Aorta (tissue), 5 donors: ENCODE data around the gene PLA2G4D. TPM values are rescaled to one million over a fixed set of nuclear protein-coding genes. Genes with fewer than 3 reads are reported as not detected.

Experiments
- ATAC-seq: fragments of 200-7000 bp; cut with Tn5 transposase; one replicate; pipeline ENCODE4 v1.9.1; 2022; ENCODE audit warnings: moderate library complexity; ENCODE audit not compliant: low FRiP score
- DNase-seq, 2 donors: peaks; one replicate each; pipeline ENCODE4 v3.0.0-alpha.2; 2020
- H3K27ac ChIP-seq, 2 donors: one replicate each; pipeline ENCODE4 v1.5.1; 2013; ENCODE audit warnings: low read length in 2 of 2, mild to moderate bottlenecking in 2 of 2, moderate library complexity in 2 of 2, control low read depth in 1 of 2, inconsistent platforms in 1 of 2, low read depth in 1 of 2
- H3K27me3 ChIP-seq, 2 donors: one replicate each; pipeline ENCODE4 v1.6.1; 2013; ENCODE audit warnings: control low read depth in 1 of 2, low read length in 1 of 2, mild to moderate bottlenecking in 1 of 2, moderate library complexity in 1 of 2; ENCODE audit not compliant: insufficient read depth in 2 of 2, control insufficient read depth in 1 of 2
- H3K36me3 ChIP-seq, 2 donors: one replicate each; pipeline ENCODE4 v1.6.1; 2013; ENCODE audit warnings: control low read depth in 1 of 2, low read length in 1 of 2, mild to moderate bottlenecking in 1 of 2; ENCODE audit not compliant: insufficient read depth in 2 of 2, control insufficient read depth in 1 of 2
- H3K4me1 ChIP-seq, 2 donors: one replicate each; pipeline ENCODE4 v1.6.1; 2013; ENCODE audit warnings: low read length in 2 of 2, control low read depth in 1 of 2, mild to moderate bottlenecking in 1 of 2, moderate library complexity in 1 of 2; ENCODE audit not compliant: insufficient read depth in 2 of 2, control insufficient read depth in 1 of 2
- H3K4me3 ChIP-seq, 2 donors: one replicate each; pipeline ENCODE4 v1.5.1; 2013; ENCODE audit warnings: low read length in 2 of 2, control low read depth in 1 of 2, mild to moderate bottlenecking in 1 of 2
- H3K9me3 ChIP-seq: one replicate; pipeline ENCODE4 v1.6.1; 2013; ENCODE audit warnings: mild to moderate bottlenecking, low read length; ENCODE audit not compliant: control insufficient read depth
- WGBS, 2 donors: extraction: QIAGEN DNeasy Blood & Tissue Kit; methylation state at CpG; one replicate each; pipeline ENCODE4 v1.1.7; 2013; 5-methylcytosine and 5-hydroxymethylcytosine counted together
- intact Hi-C, 2 donors: fragments of 100-400 bp; cut with DNase I; formaldehyde crosslinking; loops; one replicate each; pipeline versions ENCODE4 v1.14.2 to v1.15.0; 2022
- polyA plus RNA-seq, 2 donors: library from polyadenylated mRNA; stranded (reverse); fragments of 200-250 nt; gene quantifications; one replicate each; pipeline ENCODE4 v1.2.3, GENCODE V29; 2013
- total RNA-seq, 2 donors: library from RNA; stranded (reverse); fragmentation: NEBNext Ultra II Directional; extraction: Animal tissue kit (Norgen Biotek cat#: 25700); gene quantifications; one replicate each; pipeline ENCODE4 v1.2.1, GENCODE V29; 2021
- donor health status: healthy with polysubstance abuse.
- donor health status: Bipolar disorder and iron deficiency.
- donor health status: DM: no; HTN: no; CAD: no.
- donor health status: DM: no; HTN: no; CAD: no.
- donor health status: DM: yes; HTN: yes; CAD: no.

Gene PLA2G4D
- total and polyA plus RNA-seq, 4 donors: not detected

GRCh38 chr15:42050484-42051255 lies 43.7 kb downstream of the PLA2G4D start:
- intact Hi-C loops: loop anchor here in 1 of 2 donors (10.0 kb wide), 1 partner anchor 126 kb away; no protein-coding TSS in a partner anchor
- H3K4me1 ChIP-seq: no peaks in the 10 kb centered on the region
- no peaks in the 10 kb centered on the region for H3K9me3 ChIP-seq
- no peaks in the 10 kb centered on the region for H3K36me3 ChIP-seq
- H3K27ac ChIP-seq: no peak overlapping the region
- H3K27me3 ChIP-seq: no peaks in the 10 kb centered on the region
- WGBS, 2 donors: 89% methylated on average over 10 of the region's 10 CpGs
- DNase-seq (no peak), ATAC-seq (no peak)
- H3K4me3 ChIP-seq: no peak overlapping the region

- ATAC-seq: no peak
- 88% methylated on average over 8 of the region's 8 CpGs for WGBS, 2 donors
Observed at GRCh38 chr15:42048821-42049200, 45.6 kb downstream of the PLA2G4D start.

DNA sequence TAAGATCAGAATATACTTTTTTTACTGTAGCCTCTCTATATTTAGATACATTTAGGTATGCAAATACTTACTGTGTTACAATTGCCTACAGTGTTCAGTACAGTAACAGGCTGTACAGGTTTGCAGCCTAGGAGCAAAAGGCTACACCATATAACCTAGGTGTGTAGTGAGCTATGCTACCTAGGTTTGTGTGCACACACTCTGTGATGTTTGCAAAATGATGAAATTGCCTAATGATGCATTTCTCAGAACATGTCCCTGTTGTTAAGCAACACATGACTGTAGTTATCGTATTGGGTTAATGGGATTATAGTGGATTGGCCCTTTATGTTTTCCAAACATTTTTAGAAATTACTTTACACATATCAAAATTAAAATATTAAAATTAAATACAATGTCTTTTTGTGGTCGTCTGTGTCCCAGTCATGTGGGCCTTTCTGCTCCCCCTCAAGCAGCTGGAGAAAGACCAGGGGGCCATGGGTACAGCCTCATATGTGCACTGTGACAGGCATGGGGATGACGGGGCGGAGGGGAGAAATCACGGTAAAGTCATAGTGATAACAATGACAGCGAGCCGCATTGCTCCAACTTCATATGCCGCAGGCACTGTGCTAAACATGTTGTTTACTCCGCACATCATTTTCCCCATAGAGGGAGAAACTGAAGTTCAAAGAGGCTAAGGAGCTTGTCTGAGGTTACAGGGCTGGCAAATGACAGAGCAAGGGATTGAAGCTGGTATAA lies 46.1 kb downstream of the PLA2G4D start:
- ATAC-seq (no peak), DNase-seq (no peak)
- no peaks in the 10 kb centered on the region for H3K27me3 ChIP-seq

More at GRCh38 chr15:42048821-42049200, 45.6 kb downstream of the PLA2G4D start:
- Histone ChIP-seq H3K4me3 (no peak overlapping the region), H3K9me3 (no peaks in the 10 kb centered on the region), H3K27ac (no peak overlapping the region), H3K4me1 (no peaks in the 10 kb centered on the region), H3K36me3 (no peaks in the 10 kb centered on the region), H3K27me3 (no peaks in the 10 kb centered on the region)
- intact Hi-C loops: no loop called here
- no peak for DNase-seq

GRCh38 chr15:42046597-42046996 lies 47.8 kb downstream of the PLA2G4D start:
- no peaks in the 10 kb centered on the region for H3K4me1 ChIP-seq
- ATAC-seq (no peak), DNase-seq (no peak)
- intact Hi-C loops: no loop called here
- 94 to 95% methylated on average over 2 of the region's 2 CpGs for WGBS, 2 donors
- no peak overlapping the region for H3K27ac ChIP-seq
- H3K4me3 ChIP-seq: no peak overlapping the region
- H3K36me3 ChIP-seq: no peaks in the 10 kb centered on the region
- no peaks in the 10 kb centered on the region for H3K9me3 ChIP-seq
- H3K27me3 ChIP-seq: no peaks in the 10 kb centered on the region

More for the DNA sequence above, 46.1 kb downstream of the PLA2G4D start:
- H3K9me3 ChIP-seq: no peaks in the 10 kb centered on the region
- 91 to 95% methylated on average over 9 of the region's 9 CpGs for WGBS, 2 donors
- intact Hi-C loops: no loop called here
- no peak overlapping the region for H3K27ac ChIP-seq
- H3K4me3 ChIP-seq: no peak overlapping the region
- no peaks in the 10 kb centered on the region for H3K36me3 ChIP-seq
- no peaks in the 10 kb centered on the region for H3K4me1 ChIP-seq

GRCh38 chr15:42045211-42045615 lies 49.1 kb downstream of the PLA2G4D start:
- no peak for DNase-seq
- Histone ChIP-seq H3K4me1 (no peaks in the 10 kb centered on the region), H3K36me3 (no peaks in the 10 kb centered on the region), H3K4me3 (no peak overlapping the region), H3K9me3 (no peaks in the 10 kb centered on the region), H3K27ac (no peak overlapping the region), H3K27me3 (no peaks in the 10 kb centered on the region)
- WGBS, 2 donors: 70 to 76% methylated on average over 8 of the region's 8 CpGs
- intact Hi-C loops: no loop called here
- no peak for ATAC-seq

- H3K4me1 ChIP-seq: no peaks in the 10 kb centered on the region
- no peaks in the 10 kb centered on the region for H3K27me3 ChIP-seq
- WGBS, 2 donors: 94 to 98% methylated on average over 5 of the region's 5 CpGs
- ATAC-seq (no peak), DNase-seq (no peak)
- no peaks in the 10 kb centered on the region for H3K9me3 ChIP-seq
- no peak overlapping the region for H3K27ac ChIP-seq
- intact Hi-C loops: no loop called here
- H3K4me3 ChIP-seq: no peak overlapping the region
- H3K36me3 ChIP-seq: no peaks in the 10 kb centered on the region
Observed at GRCh38 chr15:42042602-42043400, 51.6 kb downstream of the PLA2G4D start.

DNA sequence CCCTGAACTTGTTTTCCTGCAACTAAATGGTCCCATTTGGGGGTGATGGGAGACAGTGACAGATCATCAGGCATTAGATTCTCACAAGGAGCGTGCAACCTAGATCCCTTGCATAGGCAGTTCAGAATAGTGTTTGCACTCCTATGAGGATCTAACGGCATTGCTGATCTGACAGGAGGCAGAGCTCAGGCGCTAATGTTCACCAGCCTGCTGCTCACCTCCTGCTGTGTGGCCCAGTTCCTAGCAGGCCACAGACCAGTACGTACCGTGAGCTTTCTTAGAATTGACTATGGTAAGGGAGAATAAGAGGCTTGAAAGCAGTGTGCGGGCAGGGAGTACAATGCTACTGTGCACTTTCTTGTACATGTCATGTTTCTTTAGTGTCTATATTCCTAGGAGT lies 56.0 kb downstream of the PLA2G4D start:
- Histone ChIP-seq H3K9me3 (no peaks in the 10 kb centered on the region), H3K4me3 (no peak overlapping the region), H3K4me1 (no peaks in the 10 kb centered on the region), H3K27ac (no peak overlapping the region), H3K27me3 (no peaks in the 10 kb centered on the region), H3K36me3 (no peaks in the 10 kb centered on the region)
- ATAC-seq (no peak), DNase-seq (no peak)
- WGBS, 2 donors: 91 to 95% methylated on average over 6 of the region's 6 CpGs
- intact Hi-C loops: no loop called here

- no peak for ATAC-seq
- intact Hi-C loops: no loop called here
- no peaks in the 10 kb centered on the region for H3K4me1 ChIP-seq
- no peaks in the 10 kb centered on the region for H3K9me3 ChIP-seq
- H3K27ac ChIP-seq: no peak overlapping the region
- H3K36me3 ChIP-seq: no peaks in the 10 kb centered on the region
- WGBS, 2 donors: 38% methylated on average over 8 of the region's 8 CpGs
- DNase-seq: no peak
- no peak overlapping the region for H3K4me3 ChIP-seq
- no peaks in the 10 kb centered on the region for H3K27me3 ChIP-seq
Observed at GRCh38 chr15:42037656-42038055, 56.7 kb downstream of the PLA2G4D start.
